Occipital lobe (tissue), 1 donor: ENCODE results near the gene NACC1. TPM values are rescaled to one million over a fixed set of nuclear protein-coding genes. Genes with fewer than 3 reads are reported as not detected.

Experiments used
- total RNA-seq: library from RNA; depleted of rRNA; stranded (reverse); fragments of >200 nt; gene quantifications from one replicate; pipeline ENCODE4 v1.2.3, GENCODE V29; 2014

The NACC1 gene
- total RNA-seq, 1 donor from 2014 or later: 13.1 TPM

Other genes with a start within 250 kb of the NACC1 start
- 4.5 TPM for gene DNASE2, start 236.8 kb upstream of the NACC1 start, total RNA-seq
- 0.31 TPM for gene KLF1, start 231.1 kb upstream of the NACC1 start, total RNA-seq
- gene GCDH, start 227.1 kb upstream of the NACC1 start, total RNA-seq: 14.7 TPM
- not detected for gene SYCE2, start 199.0 kb upstream of the NACC1 start, total RNA-seq
- 46.8 TPM for gene FARSA, start 184.6 kb upstream of the NACC1 start, total RNA-seq
- gene CALR, start 179.7 kb upstream of the NACC1 start, total RNA-seq: 280 TPM
- 21.8 TPM for gene RAD23A, start 172.4 kb upstream of the NACC1 start, total RNA-seq
- 13.3 TPM for gene GADD45GIP1, start 161.0 kb upstream of the NACC1 start, total RNA-seq
- gene DAND5, start 148.7 kb upstream of the NACC1 start, total RNA-seq: not detected
- 124 TPM for gene NFIX, start 122.8 kb upstream of the NACC1 start, total RNA-seq
- 3.3 TPM for gene LYL1, start 15.4 kb upstream of the NACC1 start, total RNA-seq
- gene TRMT1, start 1.5 kb upstream of the NACC1 start, total RNA-seq: 27.1 TPM
- 20.3 TPM for gene STX10, start 32.1 kb downstream of the NACC1 start, total RNA-seq
- 9.4 TPM for gene IER2, start 32.1 kb downstream of the NACC1 start, total RNA-seq